HG02885 (cell line): ENCODE data around the gene RNF224.

Source experiments
- ATAC-seq: cut with Tn5 transposase; IDR thresholded peaks from one replicate; pipeline ENCODE4 v1.9.1; 2021; ENCODE audit warnings: mild to moderate bottlenecking; ENCODE audit not compliant: unreplicated experiment, poor library complexity

The RNF224 gene

DNA sequence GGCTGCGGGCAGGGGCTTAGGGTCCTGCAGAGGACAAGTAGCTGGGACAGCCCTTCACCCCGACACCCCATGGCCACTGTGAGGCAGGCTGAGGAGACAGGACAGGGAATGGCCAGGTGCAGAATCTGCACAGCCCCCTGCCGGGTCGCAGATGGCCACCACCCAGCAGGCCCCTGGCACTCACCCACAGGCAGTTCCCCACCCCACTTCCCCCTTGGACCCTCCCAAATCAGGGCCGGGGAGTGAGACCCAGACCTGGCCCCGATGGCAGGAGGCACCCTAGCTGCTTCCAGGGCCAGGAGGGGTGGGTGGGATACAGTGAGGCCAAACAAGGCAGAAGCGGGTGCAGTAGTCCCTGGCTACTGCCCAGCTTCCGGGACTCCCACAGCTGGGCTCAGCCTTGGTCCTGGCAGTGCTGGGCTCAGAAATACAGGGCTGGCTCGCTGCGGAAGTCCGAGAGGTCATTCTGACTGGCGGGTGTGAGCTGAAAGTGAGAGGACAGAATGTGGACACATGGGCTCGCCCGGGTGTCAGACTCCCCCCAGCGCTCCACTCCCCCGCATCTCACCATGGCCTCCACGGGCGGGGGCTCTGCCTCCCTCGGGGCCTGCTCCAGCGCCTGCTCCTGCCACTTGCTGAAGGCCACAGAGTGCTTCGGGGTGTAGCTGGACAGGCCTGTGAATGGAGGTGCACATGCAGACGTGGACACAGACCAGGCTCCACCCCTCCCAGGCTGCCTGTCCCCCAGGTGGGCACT lies 35.4 kb upstream of the RNF224 start:
- no peak for ATAC-seq

DNA sequence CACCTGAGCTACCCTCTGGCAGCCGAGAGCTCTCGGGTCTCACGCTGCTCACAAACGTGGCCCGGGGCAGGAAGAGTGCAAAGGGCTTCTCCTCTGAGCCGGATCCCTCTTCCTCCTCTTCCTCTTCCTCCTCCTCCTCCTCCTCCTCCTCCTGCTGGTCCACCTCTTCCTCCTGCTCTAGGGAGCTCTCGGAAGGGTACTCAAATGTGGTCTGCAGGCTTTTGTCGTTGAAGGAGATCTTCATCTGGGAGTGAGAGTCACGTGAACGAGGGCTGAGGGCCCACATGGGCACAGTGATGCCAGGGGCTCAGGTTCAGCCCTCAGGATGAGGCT lies 34.9 kb upstream of the RNF224 start:
- ATAC-seq = no peak

DNA sequence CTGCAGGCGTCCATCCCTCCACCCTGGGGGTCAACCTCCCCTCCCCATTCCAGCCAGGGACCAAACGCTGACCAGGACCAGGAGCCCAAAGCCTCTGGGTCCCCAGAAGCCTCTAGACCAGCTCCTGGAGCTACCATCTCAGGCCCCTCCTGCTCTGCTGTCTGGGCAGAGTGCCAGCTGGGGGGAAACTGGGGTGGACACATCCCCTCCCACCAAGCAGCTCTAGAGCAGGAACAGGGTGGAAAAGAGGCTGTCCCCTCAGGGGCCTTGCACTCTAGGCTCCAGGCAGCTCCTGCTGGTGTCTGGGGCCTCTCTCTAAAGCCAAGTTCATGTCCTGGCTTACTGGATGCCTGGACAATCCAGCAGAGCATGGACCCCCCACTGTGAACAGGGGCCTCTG lies 34.4 kb upstream of the RNF224 start:
- no peak for ATAC-seq

DNA sequence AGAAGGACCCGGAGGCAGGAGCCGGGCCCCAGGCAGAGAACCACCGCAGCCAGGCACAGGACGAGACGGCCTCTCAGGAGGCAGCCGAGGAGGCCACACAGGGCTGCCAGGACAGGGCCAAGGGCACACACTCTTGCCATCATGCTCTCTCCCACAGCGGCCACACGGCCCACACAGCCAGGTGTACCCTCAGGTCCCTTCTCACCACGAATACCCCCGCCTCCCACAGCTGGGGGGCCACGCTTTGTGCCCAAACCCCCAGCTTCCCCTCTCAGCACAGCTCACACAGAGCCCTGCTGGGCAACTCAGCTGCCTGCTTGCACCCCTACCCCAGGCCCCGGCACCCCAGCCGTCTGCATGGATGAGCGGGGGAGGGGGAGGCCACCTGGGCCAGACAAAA lies 33.5 kb upstream of the RNF224 start:
- no peak for ATAC-seq

DNA sequence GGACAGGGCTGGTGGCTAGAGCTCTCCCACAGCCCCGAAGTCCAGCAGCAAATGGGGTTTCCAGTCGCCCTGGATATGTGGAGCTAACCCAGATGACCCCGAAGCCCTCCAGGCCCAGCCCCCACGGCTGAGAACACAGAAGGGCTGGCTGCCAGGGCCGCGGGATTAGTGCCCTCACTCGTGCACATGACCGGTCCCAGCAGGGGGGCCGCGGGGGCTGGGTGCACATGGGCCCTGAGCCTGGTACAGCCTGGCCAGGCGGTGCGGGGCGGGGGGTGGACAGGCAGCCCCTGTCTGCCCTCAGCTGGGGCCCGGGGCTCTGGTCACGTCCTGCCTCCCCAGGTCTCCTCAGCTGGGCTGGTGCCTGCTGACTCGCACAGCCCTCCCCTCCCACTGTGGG lies 32.9 kb upstream of the RNF224 start:
- no peak for ATAC-seq

DNA sequence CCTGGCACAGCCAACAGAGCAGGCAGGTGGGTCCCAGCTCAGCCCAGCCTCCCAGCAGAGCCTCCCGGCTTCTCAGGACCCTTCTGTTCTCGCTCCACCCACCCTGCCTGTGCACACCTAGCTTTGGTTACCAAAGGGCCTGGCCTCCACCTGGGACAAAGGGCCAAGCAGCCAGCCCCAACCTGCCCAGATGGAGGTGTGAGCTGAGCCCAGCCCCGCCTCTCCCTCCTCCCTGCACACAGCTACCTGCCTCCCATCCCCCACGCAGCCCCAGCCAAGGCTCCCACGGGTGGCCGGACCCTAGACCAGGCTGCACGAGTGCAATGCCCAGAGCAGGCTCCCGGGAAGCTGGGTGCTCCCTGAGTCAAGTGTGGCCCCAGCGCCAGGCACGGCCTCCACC lies 32.4 kb upstream of the RNF224 start:
- ATAC-seq = no peak

DNA sequence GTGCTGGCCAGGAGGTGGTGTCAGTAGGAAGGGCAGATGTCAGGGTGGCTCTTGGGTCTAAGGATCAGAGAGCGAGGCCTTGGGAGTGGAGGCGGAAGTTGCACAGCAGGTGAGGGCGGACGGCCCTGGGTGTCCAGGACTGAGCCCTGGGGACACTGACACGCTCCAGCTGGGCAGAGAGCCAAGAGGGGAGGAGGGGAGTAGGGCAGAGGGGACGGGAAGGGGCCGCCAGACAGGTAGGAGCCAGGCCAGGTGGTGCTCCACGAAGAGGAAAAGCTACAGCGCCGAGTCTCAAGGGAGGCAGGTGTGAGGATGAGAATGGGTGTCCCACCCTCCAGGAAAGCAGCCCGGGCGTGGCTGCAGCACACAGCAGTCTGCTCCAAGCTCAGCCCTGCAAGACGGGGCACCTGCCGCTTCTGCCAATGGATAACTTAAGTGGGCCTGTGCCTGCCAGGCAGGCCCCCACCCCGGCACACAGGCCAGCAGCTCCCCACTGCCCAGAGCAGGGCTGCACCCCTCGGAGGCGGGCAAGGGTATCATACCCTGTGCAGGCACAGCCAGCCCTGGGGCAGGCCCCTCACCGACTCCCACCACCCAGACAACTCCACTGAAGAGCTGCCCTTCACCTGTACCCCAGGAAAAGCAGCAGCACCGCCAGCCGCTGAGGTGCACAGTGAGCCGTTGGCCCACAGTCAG lies 31.6 kb upstream of the RNF224 start:
- no peak for ATAC-seq

DNA sequence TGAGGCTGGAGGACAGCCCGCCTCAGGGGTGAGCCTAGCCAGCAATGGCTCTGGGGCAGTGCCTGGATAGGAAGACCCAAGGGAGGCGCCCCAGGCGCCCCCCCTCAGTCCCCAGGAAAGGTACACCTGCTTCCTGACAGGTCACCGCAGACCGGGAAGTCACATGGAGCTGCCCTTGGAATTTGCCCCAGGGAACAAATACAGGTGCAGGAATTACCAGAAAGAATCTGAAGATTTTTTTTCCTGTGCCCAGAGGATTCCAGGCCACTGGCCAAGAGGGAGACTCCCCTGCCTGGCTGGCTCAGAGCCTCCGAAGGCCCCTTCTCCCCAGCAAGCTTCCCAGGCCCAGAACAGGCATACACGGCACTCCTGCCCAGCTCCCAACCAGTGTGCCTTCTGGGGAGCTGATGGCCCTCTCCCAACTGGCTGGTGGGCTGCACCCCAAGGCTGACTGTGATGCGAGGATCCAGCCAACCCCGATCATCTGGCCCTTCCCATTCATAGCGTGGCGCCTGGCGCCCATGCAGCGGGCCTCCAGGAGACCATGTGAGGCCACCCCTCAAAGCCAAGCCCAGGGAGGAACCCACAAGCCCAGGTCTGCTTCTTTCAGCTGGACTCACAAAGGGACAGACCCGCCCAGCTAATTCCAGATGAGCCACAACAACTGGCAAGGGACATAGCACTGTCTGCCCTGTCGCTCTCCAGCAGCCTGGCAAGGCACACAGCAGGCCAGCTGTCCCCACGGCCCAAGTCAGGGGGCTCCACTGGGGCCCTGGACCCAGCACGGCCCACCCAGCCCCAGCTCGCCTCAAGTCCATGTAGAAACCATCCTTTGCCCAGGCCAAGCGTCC lies 29.0 kb upstream of the RNF224 start:
- no peak for ATAC-seq

DNA sequence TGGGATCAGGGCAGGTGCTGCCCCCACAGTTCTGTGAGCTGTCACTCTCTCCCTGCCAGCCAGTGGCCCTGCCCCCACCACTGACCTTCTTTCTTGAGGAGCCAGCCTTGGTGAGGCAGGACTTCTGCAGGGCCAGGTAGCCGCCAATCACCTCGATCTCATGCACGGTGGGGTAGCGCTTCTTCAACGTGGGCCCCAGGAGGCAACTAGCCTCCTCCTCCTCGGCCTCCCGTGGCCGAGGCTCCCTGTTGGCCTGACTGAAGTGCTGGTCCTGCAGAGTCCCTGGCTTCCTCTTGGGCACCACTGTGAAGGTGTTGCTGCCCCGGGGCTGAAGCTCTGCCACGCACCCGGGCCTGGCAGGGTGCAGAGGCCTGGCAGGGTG lies 28.4 kb upstream of the RNF224 start:
- no peak for ATAC-seq

DNA sequence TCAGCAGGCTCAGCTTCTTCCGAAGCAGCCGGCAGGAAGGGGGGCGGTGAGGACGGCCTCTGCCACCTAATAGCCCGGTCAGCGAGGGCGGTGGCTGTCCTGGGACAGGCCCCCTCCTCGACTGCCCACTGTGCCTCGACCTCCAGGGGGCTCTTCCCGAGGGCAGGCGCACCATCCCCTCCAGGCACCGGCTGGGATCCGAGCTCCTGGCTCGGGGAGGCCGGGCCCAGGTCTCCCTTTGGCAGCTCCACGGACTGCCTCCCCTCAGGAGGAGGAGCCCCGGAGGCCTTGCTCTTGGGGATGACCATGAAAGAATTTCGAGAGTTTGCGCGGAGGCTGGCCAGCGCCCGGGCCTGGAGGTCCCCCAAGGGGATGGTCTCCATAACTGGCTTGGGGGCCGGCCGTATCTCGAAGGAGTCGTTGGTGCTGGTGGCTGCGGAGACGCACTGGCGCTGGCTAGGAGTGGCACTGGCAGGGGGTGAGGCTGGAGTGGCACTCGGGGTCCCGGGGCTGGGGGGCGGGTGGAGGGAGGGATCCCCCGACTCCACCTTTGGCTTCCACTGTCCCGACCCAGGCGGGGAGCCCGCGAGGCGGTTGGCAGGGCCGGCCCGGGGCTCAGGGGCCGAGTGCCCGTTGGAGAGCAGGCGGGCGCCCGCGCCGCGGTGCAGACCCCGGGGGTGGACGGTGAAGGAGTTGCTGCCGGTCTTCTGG lies 27.7 kb upstream of the RNF224 start:
- ATAC-seq = no peak

DNA sequence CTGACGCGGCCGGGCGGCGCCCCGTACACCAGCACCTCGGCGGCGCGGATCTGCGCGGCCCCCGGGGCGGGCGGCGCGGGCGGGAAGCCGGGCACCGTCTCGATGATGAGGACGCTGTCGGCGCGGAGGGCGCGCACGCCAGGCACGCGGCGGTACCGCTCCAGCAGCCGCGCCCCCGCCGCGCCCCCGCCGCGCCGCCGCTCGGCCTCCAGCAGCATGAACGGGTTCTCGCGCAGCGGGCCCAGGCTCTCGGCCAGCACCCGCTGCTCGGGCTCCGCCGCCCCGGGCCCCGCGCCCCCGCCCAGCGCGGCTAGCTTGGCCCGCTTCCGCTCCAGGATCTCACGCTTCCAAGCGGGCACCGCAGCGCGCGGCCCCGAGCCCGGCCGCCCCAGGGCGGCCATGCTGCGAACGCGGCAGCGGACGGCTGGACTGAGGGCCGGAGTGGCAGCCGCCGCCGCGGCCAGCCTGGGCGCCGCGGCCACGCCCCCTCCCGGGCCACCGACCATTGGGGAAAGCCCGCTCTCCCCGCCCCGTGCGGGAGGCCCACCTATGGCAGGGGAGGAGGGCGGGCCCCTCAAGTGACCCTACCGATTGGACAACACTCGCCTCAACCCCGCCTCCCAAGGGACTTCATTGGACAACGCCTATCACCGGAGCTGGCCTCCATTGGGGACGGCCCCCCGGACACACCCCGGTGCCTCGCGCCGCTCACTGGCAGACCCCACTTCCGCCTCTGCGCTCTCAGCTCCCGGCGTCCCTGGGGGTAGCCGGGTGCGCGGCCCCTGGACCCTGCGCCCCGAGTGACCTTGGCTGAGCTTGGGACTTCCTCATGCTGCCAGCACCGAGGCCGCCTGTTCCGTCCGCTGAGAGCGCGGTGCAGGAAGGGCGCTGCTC lies 26.7 kb upstream of the RNF224 start, which contains the start of gene TPRN:
Gene TPRN, minus strand, starts transcription at position 431 of the 894 bp plus-strand sequence. Its CDS starts 30 bp downstream, at position 401.
- peak; percentile 84 for ATAC-seq

DNA sequence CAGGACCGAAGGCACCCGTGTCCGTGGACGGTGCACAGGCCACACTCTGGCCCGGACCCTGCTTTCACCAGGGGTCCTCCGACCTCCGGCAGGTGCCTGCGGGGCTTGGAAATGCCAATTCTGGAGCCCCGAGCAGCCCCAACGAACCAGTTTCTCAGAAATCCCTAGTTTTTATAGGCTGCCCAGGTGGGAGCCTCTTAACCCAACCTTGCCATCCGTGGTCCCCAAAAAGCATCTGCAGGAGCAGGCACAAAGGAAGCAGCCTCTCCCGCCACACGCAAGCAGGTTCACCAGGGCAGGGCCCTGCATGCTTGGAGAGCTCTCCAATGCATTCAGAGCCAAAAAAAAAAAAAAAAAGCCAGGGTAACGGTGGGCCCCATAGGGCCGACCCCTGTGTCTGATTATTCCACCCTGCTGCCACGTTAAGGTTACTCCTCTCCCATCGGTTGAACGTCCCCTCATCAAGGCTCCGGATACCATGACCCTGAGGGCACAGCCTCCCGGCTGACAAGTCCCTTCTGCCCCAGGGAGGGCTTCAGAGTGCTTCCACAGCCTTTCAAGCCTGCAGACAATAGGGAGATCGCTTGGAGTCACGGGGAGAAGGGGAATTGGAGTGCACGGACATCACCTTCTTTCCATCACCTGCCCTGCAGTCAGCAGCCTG lies 26.0 kb upstream of the RNF224 start:
- ATAC-seq = no peak

DNA sequence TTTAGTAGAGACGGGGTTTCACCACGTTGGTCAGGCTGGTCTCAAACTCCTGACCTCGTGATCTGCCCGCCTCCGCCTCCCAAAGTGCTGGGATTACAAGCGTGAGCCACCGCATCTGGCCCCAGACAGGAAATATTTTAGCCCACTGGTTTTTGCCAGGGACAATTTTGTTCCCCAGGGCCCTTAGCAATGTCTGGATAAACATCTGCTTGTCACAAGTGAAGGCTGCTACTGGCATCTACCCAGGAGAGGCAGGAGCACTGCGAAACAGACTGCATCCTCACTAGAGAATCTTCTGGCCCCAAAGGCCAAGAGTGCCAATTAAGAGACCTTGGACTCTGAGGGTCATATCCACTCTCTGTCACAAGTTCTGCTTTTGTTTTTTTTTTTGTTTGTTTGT lies 24.3 kb upstream of the RNF224 start:
- ATAC-seq = no peak

DNA sequence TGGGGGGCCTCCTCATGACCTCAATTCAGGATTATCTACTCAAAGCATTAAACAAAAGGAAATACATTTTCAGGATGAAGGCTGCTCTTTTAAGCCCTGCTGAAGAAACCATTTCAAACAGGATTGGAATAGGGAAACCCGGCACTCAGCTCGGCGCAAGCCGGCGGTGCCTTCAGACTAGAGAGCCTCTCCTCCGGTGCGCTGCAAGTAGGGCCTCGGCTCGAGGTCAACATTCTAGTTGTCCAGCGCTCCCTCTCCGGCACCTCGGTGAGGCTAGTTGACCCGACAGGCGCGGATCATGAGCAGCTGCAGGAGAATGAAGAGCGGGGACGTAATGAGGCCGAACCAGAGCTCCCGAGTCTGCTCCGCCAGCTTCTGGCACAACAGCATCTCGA lies 22.6 kb upstream of the RNF224 start:
- ATAC-seq = no peak

DNA sequence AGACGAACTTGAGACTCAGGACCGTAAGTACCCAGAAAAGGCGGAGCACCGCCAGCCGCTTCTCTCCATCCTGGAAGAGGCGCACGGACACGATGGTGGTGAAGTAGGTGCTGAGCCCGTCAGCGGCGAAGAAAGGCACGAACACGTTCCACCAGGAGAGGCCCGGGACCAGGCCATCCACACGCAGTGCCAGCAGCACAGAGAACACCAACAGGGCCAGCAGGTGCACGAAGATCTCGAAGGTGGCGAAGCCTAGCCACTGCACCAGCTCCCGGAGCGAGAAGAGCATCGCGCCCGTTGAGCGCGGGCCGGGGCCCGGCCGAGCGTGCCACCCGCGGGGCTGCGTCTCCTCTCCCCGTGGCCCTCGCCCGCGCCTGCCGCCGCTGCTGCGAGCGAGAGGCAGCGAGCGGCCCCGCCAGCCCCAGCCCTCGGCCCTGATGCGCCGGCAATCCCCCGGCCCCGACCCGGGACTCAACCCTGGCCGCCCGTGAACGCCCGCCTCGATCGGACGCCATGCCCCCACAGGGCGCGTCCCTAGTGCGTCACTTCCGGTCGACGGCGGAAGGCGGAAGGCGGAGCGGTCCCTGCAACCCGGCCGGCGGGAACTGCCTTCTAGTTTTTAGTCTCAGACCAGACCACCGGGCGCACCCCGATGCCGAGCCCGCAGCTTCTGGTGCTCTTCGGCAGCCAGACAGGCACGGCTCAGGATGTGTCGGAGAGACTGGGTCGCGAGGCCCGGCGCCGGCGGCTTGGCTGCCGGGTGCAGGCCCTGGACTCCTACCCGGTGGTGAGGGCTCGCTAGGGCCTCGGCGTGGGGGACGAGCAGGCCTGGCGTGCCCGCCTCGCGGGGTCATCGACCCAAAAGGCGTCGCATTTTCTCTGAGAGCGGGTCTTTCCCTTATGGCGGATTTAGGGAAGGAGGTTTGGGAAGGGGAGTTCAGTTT lies 21.9 kb upstream of the RNF224 start, which contains the start of the genes NDOR1 and TMEM203:
Gene NDOR1, plus strand, starts transcription at position 575 of the 944 bp plus-strand sequence. Its CDS starts 78 bp downstream, at position 653.
Gene TMEM203, minus strand, starts transcription at position 523 of the 944 bp plus-strand sequence. Its CDS starts 234 bp downstream, at position 289.
- ATAC-seq = peak; percentile 57

DNA sequence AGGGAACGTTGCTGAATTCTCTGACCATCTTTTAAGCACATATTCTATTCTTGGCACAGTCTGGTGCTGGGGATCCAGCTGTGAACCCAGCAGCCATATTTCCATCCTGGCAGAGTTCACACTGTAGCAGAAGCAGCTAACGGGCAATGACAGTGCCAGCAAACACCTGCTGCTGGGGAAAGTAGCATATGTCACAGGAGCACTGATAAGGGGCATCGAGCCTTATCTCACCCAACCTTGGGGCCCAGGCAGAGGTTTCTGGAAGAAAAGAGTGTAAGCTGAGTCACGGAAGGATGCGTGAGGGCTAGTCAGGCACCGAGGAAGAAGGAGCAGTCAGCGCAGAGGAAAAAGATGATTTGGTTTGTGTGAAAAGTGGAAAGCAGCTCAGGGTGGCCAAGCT lies 20.7 kb upstream of the RNF224 start:
- no peak for ATAC-seq

DNA sequence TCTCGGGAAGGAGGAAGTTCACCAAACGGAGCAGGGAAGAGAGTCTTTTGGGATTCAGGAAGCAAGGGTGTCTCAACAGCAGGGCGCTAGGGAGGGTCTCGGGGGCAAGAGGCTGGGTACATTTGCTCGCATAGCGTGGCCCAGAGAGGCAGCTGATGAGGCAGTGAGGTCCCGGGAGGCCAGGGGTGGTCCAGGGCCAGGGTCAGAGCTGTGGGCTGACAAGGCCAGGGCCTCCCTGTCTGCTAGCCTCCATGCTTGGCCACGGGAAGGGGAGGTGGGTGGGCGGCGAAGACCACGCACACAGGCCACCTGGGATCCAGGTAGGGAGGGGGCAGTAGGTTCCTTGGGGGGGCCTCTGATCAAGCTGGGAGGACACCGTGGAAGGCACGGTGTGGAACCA lies 15.8 kb upstream of the RNF224 start:
- ATAC-seq = no peak

DNA sequence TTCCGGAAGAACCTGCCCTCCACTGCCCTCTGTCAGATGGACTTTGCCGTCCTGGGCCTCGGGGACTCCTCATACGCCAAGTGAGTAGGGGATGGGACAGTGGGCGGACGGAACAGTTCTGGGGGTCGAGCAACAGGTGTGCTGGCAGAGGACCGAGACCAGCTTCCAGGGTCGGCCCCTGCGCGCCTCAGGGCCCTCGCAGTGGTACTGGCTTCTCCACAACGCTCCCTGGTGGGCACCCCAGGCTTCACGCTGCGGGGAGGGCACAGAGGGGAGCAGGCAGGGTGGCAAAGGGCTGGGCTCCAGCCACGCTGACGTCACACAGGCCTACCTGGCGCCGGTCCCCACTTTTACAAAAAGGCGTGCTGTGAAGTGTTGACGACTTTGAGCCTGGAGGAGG lies 14.8 kb upstream of the RNF224 start:
- no peak for ATAC-seq
